Measurements from ENCODE around the gene TPCN1. TPM values are rescaled to one million over a fixed set of nuclear protein-coding genes. Genes with fewer than 3 reads are reported as not detected.
A peak's percentile ranks its signal among the peaks of the same experiment; 100 is the strongest.

The TPCN1 gene
- total and polyA plus RNA-seq, 2 of the 13 experiments (the other 11 are each of a cell fraction or from before 2014, with no cell fraction given): 8.0 to 26.8 TPM

DNA sequence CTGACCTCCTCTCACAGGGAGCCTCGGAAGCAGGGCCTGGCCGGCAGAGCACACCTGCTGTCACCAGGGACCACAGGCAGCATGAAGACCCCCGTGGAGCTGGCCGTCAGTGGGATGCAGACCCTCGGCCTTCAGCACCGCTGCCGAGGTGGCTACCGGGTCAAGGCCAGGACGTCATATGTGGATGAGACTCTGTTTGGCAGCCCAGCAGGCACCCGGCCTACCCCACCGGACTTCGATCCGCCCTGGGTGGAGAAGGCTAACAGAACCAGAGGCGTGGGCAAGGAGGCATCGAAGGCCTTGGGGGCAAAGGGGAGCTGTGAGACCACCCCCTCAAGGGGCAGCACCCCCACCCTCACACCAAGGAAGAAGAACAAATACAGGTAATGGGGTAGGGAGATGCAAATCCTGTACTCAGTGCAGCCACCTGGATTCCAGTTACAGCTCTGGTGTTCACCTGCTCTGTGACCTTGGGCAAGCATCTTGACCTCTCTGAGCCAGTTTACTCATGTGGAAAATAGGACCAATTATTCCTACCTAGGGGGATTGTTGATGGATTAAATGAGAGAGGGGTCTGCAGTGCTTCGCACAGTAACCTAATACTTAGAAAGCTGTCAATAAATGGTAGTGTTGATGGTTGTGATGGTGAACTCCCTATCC, 34.5 kb upstream of the TPCN1 start (continued):
- TF ChIP-seq, protein P1, sequence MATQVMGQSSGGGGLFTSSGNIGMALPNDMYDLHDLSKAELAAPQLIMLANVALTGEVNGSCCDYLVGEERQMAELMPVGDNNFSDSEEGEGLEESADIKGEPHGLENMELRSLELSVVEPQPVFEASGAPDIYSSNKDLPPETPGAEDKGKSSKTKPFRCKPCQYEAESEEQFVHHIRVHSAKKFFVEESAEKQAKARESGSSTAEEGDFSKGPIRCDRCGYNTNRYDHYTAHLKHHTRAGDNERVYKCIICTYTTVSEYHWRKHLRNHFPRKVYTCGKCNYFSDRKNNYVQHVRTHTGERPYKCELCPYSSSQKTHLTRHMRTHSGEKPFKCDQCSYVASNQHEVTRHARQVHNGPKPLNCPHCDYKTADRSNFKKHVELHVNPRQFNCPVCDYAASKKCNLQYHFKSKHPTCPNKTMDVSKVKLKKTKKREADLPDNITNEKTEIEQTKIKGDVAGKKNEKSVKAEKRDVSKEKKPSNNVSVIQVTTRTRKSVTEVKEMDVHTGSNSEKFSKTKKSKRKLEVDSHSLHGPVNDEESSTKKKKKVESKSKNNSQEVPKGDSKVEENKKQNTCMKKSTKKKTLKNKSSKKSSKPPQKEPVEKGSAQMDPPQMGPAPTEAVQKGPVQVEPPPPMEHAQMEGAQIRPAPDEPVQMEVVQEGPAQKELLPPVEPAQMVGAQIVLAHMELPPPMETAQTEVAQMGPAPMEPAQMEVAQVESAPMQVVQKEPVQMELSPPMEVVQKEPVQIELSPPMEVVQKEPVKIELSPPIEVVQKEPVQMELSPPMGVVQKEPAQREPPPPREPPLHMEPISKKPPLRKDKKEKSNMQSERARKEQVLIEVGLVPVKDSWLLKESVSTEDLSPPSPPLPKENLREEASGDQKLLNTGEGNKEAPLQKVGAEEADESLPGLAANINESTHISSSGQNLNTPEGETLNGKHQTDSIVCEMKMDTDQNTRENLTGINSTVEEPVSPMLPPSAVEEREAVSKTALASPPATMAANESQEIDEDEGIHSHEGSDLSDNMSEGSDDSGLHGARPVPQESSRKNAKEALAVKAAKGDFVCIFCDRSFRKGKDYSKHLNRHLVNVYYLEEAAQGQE (IDR thresholded peaks at IDR 0.05; ENCODE audit: borderline replicate concordance in 1 of 2, low read depth in 1 of 2, low read length in 2 of 2): no peak
- TF ChIP-seq PLRG1 (conservative IDR thresholded peaks at IDR 0.05): no peak
- no peak for TF ChIP-seq MAF1 (CRISPR knock-in tag; IDR thresholded peaks at IDR 0.05; ENCODE audit: borderline replicate concordance)
- TF ChIP-seq MBNL3 (CRISPR knock-in tag; conservative IDR thresholded peaks at IDR 0.05): no peak
- no peak for TF ChIP-seq ZNF143 (CRISPR knock-in tag; IDR thresholded peaks at IDR 0.05)
- TF ChIP-seq, protein P2, sequence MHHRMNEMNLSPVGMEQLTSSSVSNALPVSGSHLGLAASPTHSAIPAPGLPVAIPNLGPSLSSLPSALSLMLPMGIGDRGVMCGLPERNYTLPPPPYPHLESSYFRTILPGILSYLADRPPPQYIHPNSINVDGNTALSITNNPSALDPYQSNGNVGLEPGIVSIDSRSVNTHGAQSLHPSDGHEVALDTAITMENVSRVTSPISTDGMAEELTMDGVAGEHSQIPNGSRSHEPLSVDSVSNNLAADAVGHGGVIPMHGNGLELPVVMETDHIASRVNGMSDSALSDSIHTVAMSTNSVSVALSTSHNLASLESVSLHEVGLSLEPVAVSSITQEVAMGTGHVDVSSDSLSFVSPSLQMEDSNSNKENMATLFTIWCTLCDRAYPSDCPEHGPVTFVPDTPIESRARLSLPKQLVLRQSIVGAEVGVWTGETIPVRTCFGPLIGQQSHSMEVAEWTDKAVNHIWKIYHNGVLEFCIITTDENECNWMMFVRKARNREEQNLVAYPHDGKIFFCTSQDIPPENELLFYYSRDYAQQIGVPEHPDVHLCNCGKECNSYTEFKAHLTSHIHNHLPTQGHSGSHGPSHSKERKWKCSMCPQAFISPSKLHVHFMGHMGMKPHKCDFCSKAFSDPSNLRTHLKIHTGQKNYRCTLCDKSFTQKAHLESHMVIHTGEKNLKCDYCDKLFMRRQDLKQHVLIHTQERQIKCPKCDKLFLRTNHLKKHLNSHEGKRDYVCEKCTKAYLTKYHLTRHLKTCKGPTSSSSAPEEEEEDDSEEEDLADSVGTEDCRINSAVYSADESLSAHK (CRISPR knock-in tag; IDR thresholded peaks at IDR 0.05; ENCODE audit: borderline replicate concordance): no peak
- TF ChIP-seq MED13 (CRISPR knock-in tag; IDR thresholded peaks at IDR 0.05): no peak
- TF ChIP-seq POLR2AphosphoS5 (IDR thresholded peaks at IDR 0.05; ENCODE audit: low read depth, low read length): no peak
- no peak for TF ChIP-seq SP5 (CRISPR knock-in tag; IDR thresholded peaks at IDR 0.05; ENCODE audit: borderline replicate concordance, low read depth)
- no peak for TF ChIP-seq ZNF367 (CRISPR knock-in tag; IDR thresholded peaks at IDR 0.05; ENCODE audit: borderline replicate concordance)
- no peak for TF ChIP-seq ZNF160 (CRISPR knock-in tag; IDR thresholded peaks at IDR 0.05)
- TF ChIP-seq TCF12 (IDR thresholded peaks at IDR 0.05): no peak
- TF ChIP-seq TCF12 (CRISPR knock-in tag; IDR thresholded peaks at IDR 0.05): no peak
- TF ChIP-seq HDAC2 (CRISPR knock-in tag; IDR thresholded peaks at IDR 0.05): no peak
- TF ChIP-seq RORA (CRISPR knock-in tag; IDR thresholded peaks at IDR 0.05): no peak
- TF ChIP-seq, protein P3, sequence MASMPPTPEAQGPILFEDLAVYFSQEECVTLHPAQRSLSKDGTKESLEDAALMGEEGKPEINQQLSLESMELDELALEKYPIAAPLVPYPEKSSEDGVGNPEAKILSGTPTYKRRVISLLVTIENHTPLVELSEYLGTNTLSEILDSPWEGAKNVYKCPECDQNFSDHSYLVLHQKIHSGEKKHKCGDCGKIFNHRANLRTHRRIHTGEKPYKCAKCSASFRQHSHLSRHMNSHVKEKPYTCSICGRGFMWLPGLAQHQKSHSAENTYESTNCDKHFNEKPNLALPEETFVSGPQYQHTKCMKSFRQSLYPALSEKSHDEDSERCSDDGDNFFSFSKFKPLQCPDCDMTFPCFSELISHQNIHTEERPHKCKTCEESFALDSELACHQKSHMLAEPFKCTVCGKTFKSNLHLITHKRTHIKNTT (CRISPR knock-in tag; IDR thresholded peaks at IDR 0.05): no peak
- TF ChIP-seq, protein P4, sequence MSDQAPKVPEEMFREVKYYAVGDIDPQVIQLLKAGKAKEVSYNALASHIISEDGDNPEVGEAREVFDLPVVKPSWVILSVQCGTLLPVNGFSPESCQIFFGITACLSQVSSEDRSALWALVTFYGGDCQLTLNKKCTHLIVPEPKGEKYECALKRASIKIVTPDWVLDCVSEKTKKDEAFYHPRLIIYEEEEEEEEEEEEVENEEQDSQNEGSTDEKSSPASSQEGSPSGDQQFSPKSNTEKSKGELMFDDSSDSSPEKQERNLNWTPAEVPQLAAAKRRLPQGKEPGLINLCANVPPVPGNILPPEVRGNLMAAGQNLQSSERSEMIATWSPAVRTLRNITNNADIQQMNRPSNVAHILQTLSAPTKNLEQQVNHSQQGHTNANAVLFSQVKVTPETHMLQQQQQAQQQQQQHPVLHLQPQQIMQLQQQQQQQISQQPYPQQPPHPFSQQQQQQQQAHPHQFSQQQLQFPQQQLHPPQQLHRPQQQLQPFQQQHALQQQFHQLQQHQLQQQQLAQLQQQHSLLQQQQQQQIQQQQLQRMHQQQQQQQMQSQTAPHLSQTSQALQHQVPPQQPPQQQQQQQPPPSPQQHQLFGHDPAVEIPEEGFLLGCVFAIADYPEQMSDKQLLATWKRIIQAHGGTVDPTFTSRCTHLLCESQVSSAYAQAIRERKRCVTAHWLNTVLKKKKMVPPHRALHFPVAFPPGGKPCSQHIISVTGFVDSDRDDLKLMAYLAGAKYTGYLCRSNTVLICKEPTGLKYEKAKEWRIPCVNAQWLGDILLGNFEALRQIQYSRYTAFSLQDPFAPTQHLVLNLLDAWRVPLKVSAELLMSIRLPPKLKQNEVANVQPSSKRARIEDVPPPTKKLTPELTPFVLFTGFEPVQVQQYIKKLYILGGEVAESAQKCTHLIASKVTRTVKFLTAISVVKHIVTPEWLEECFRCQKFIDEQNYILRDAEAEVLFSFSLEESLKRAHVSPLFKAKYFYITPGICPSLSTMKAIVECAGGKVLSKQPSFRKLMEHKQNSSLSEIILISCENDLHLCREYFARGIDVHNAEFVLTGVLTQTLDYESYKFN (CRISPR knock-in tag; conservative IDR thresholded peaks at IDR 0.05): peak; percentile 36; the same call in 1 of the 2 replicates
- TF ChIP-seq ZNF460 (CRISPR knock-in tag; IDR thresholded peaks at IDR 0.05; ENCODE audit: borderline replicate concordance): no peak
